Ovary (tissue), 9 donors: ENCODE measurements around the gene ZNF423. TPM values are rescaled to one million over a fixed set of nuclear protein-coding genes. Genes with fewer than 3 reads are reported as not detected.

Source experiments
- DNase-seq, 5 donors: peaks; one replicate each; pipeline ENCODE4 v3.0.0-alpha.2; 2019 to 2020
- H3K27ac ChIP-seq, 2 donors: fragments of 200-600 bp; one replicate each; pipeline versions ENCODE4 v1.5.1 to v1.8.0; 2019 to 2022
- H3K27me3 ChIP-seq: fragments of 200-600 bp; one replicate; pipeline ENCODE4 v1.8.0; 2022
- H3K36me3 ChIP-seq: fragments of 200-600 bp; sonication (generic); one replicate; pipeline ENCODE4 v1.5.1; 2019
- H3K4me1 ChIP-seq: one replicate; pipeline ENCODE4 v1.8.1; 2013; ENCODE audit warnings: mild to moderate bottlenecking, moderate library complexity; ENCODE audit not compliant: insufficient read depth
- H3K4me3 ChIP-seq: fragments of 200-600 bp; sonication (generic); one replicate; pipeline ENCODE4 v1.5.1; 2017
- H3K9me3 ChIP-seq, 2 donors: fragments of 200-600 bp in 1 of 2; sonication (generic) in 1 of 2; one replicate each; pipeline versions ENCODE4 v1.5.1 to v1.8.1; 2013 to 2019; ENCODE audit warnings: mild to moderate bottlenecking in 1 of 2, moderate library complexity in 1 of 2
- CTCF ChIP-seq, 3 donors: fragments of 450-650 bp in 2 of 3; fragments of 200-600 bp in 1 of 3; IDR thresholded peaks; one replicate each; pipeline versions ENCODE4 v1.5.1 to v1.8.0; 2016 to 2022; ENCODE audit warnings: antibody characterized with exemption in 3 of 3, mild to moderate bottlenecking in 1 of 3
- EP300 ChIP-seq: sonication (generic); formaldehyde crosslinking; IDR thresholded peaks from one replicate; pipeline ENCODE4 v1.6.1; 2017; ENCODE audit warnings: antibody characterized with exemption
- POLR2A ChIP-seq: fragments of 450-650 bp; IDR thresholded peaks from one replicate; pipeline ENCODE4 v1.6.1; 2017; ENCODE audit warnings: antibody characterized with exemption, mild to moderate bottlenecking, moderate library complexity
- WGBS, 3 donors: extraction: QIAGEN DNeasy Blood & Tissue Kit in 1 of 3; methylation state at CpG; one replicate each; pipeline versions ENCODE4 v1.1.5 to v1.1.7; 2013 to 2017; 5-methylcytosine and 5-hydroxymethylcytosine counted together
- intact Hi-C, 4 donors: fragments of 100-400 bp; cut with DNase I; formaldehyde crosslinking; loops; one replicate each; pipeline versions ENCODE4 v1.11.0 to v1.15.1; 2022 to 2023
- polyA plus RNA-seq, 2 donors: library from polyadenylated mRNA; stranded (reverse); fragments of 200-250 nt in 1 of 2; fragments of 350-450 nt in 1 of 2; fragmentation: Illumina TruSeq in 1 of 2; extraction: RNeasy Lipid Tissue Mini Kit (QIAGEN cat#74804) in 1 of 2; gene quantifications; one replicate each; pipeline ENCODE4 v1.2.3, GENCODE V29; 2013 to 2014
- total RNA-seq, 7 donors: library from RNA; depleted of rRNA in 2 of 7; stranded (reverse); fragments of >200 nt in 2 of 7; fragmentation: NEBNext Ultra II Directional in 3 of 7; extraction: Animal tissue kit (Norgen Biotek cat#: 25700) in 3 of 7; gene quantifications; one replicate each; pipeline versions ENCODE4 v1.1.0 to v1.2.4, GENCODE V29; 2016 to 2023
- donor health status: DM: no; HTN: no; CAD: no; lungs with moderate emphysema.
- donor health status: DM: no; HTN: no; CAD: no.
- donor health status: Bipolar disorder and iron deficiency.
- donor health status: DM: yes; HTN: yes; CAD: no.
- donor health status: DM: no; HTN: no; CAD: no.
- donor health status: DM: yes; HTN: yes; CAD: no.

ZNF423 gene
- total and polyA plus RNA-seq, 9 donors: 3.3 to 40.3 (median 12.4) TPM

GRCh38 chr16:49826515-49826914 lies 29.4 kb downstream of the ZNF423 start:
- H3K27ac ChIP-seq: no peak overlapping the region
- TF ChIP-seq POLR2A (no peak), CTCF (IDR thresholded peaks at IDR 0.05) (no peak), EP300 (no peak)
- H3K27me3 ChIP-seq: no peaks in the 10 kb centered on the region
- H3K36me3 ChIP-seq: no peaks in the 10 kb centered on the region
- peaks cover 8% of the 10 kb centered on the region for H3K4me1 ChIP-seq
- WGBS, 3 donors: 75 to 76% (median 75%) methylated on average over 5 of the region's 5 CpGs
- no peak for DNase-seq
- intact Hi-C loops: no loop called here
- no peaks in the 10 kb centered on the region for H3K9me3 ChIP-seq
- H3K4me3 ChIP-seq: no peak overlapping the region

DNA sequence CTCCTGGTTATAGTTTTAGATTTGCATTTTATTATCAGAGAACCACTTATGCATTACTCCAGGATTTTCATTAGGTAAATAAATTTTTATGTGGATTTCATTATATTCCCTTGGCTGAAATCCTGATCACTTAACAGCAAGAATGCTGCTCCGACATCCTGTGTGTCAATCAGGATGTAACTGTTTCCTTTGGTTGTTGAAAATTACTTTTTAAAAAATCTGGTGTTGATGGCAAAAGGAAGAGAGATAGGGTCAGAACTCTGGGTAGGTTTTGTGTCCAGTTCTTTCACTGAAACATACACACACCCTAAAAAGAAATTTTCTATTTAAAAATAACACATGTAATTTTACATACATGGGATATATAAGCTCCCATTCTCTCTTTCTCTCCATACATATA lies 30.9 kb downstream of the ZNF423 start:
- WGBS, 3 donors: 85 to 90% (median 89%) methylated on average over 1 of the region's 1 CpG
- DNase-seq: no peak
- TF ChIP-seq POLR2A (no peak), CTCF (IDR thresholded peaks at IDR 0.05) (no peak), EP300 (no peak)
- H3K4me3 ChIP-seq: no peak overlapping the region
- H3K27me3 ChIP-seq: no peaks in the 10 kb centered on the region
- no peaks in the 10 kb centered on the region for H3K9me3 ChIP-seq
- no peak overlapping the region for H3K27ac ChIP-seq
- peaks cover 8% of the 10 kb centered on the region for H3K4me1 ChIP-seq
- intact Hi-C loops: no loop called here
- no peaks in the 10 kb centered on the region for H3K36me3 ChIP-seq

DNA sequence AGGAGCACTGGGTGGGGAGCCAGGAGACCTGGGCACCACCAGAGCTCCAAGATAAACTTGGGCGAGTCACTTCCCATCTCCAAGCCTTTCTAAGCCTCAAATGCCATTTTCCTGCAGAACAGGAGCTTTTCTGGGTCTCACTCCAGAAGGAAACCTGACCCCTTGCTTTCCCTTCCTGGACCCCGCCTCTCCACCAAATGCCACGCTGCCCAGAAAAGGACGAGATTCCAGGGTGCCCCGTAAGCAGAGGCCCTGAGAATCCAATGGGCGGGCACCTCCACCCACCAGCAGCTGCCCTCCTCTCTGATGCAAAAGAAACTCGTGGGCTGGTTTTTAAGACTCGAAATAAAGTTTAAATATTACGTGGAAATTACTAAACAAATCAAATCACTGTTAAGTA lies 31.3 kb downstream of the ZNF423 start:
- H3K4me1 ChIP-seq: peaks cover 8% of the 10 kb centered on the region
- 75 to 85% (median 82%) methylated on average over 9 of the region's 9 CpGs for WGBS, 3 donors
- TF ChIP-seq POLR2A (no peak), CTCF (IDR thresholded peaks at IDR 0.05) (no peak)
- H3K9me3 ChIP-seq: no peaks in the 10 kb centered on the region
- H3K36me3 ChIP-seq: no peaks in the 10 kb centered on the region
- H3K27ac ChIP-seq: no peak overlapping the region
- DNase-seq: no peak
- no peak overlapping the region for H3K4me3 ChIP-seq
- intact Hi-C loops: no loop called here
- no peaks in the 10 kb centered on the region for H3K27me3 ChIP-seq

GRCh38 chr16:49822649-49823370 lies 33.1 kb downstream of the ZNF423 start:
- TF ChIP-seq EP300 (no peak), CTCF (IDR thresholded peaks at IDR 0.05) (no peak)
- Histone ChIP-seq H3K9me3 (no peaks in the 10 kb centered on the region), H3K4me1 (peaks cover 5% of the 10 kb centered on the region), H3K27ac (no peak overlapping the region), H3K27me3 (no peaks in the 10 kb centered on the region), H3K36me3 (no peaks in the 10 kb centered on the region), H3K4me3 (no peak overlapping the region)
- WGBS, 3 donors: 49 to 70% (median 54%) methylated on average over 8 of the region's 8 CpGs
- intact Hi-C loops: no loop called here
- no peak for DNase-seq
